Skin of body (tissue), 2 donors: Measurements from ENCODE around the gene RBBP5. TPM values are rescaled to one million over a fixed set of nuclear protein-coding genes. Genes with fewer than 3 reads are reported as not detected.
A peak's percentile ranks its signal among the peaks of the same experiment; 100 is the strongest.
"Not testable (repeated sequence)": the region's sequence is repeated elsewhere in the genome, so short reads cannot be mapped to it uniquely, and the experiment has no call there.

Source experiments
- DNase-seq: peaks from one replicate; lab custom pipeline; 2025; lab: John Stamatoyannopoulos, UW
- total RNA-seq: library from RNA; depleted of rRNA; stranded (reverse); fragments of >200 nt; gene quantifications from one replicate; pipeline ENCODE4 v1.2.3, GENCODE V29; 2014

RBBP5 gene
- total RNA-seq, result 14.0 TPM

- DNase-seq, result peak; percentile 99
Observed at GRCh38 chr1:205121660-205122488, at the start of gene RBBP5. TSS of gene RBBP5 (minus strand) at chr1:205121978. CDS start at chr1:205121873, 105 bp downstream.

- no peak for DNase-seq
Observed at GRCh38 chr1:205171369-205171768, 49.6 kb upstream of the RBBP5 start.

GRCh38 chr1:205170532-205171269, 48.9 kb upstream of the RBBP5 start:
- DNase-seq, result no peak

GRCh38 chr1:205169248-205169647, 47.5 kb upstream of the RBBP5 start:
- DNase-seq, result no peak

GRCh38 chr1:205168291-205168690, 46.5 kb upstream of the RBBP5 start:
- no peak for DNase-seq

- DNase-seq, result no peak
Observed at GRCh38 chr1:205162301-205162700, 40.5 kb upstream of the RBBP5 start.

GRCh38 chr1:205161076-205161475, 39.3 kb upstream of the RBBP5 start:
- no peak for DNase-seq

- DNase-seq, result no peak
Observed at GRCh38 chr1:205158048-205158616, 36.4 kb upstream of the RBBP5 start.

- DNase-seq, result not testable (repeated sequence)
Observed at GRCh38 chr1:205155665-205156377, 34.0 kb upstream of the RBBP5 start.

- no peak for DNase-seq
Observed at GRCh38 chr1:205152505-205152904, 30.7 kb upstream of the RBBP5 start.

GRCh38 chr1:205150651-205151428, 29.1 kb upstream of the RBBP5 start:
- no peak for DNase-seq

- DNase-seq, result no peak
Observed at GRCh38 chr1:205147191-205147835, 25.5 kb upstream of the RBBP5 start.

- DNase-seq, result peak; percentile 15
Observed at GRCh38 chr1:205144751-205145150, 23.0 kb upstream of the RBBP5 start.

- DNase-seq, result no peak
Observed at GRCh38 chr1:205144046-205144720, 22.4 kb upstream of the RBBP5 start.

GRCh38 chr1:205142102-205142469, 20.3 kb upstream of the RBBP5 start:
- DNase-seq, result no peak

GRCh38 chr1:205141236-205142101, 19.7 kb upstream of the RBBP5 start:
- DNase-seq, result peak; percentile 29

- no peak for DNase-seq
Observed at GRCh38 chr1:205140113-205140512, 18.3 kb upstream of the RBBP5 start.

- no peak for DNase-seq
Observed at GRCh38 chr1:205137901-205138300, 16.1 kb upstream of the RBBP5 start.

GRCh38 chr1:205133287-205133686, 11.5 kb upstream of the RBBP5 start:
- DNase-seq, result no peak
